HG02798 (cell line): ENCODE results near the gene POLR3H.
A peak's percentile ranks its signal among the peaks of the same experiment; 100 is the strongest.

ENCODE experiments used
- ATAC-seq: cut with Tn5 transposase; IDR thresholded peaks from one replicate; pipeline ENCODE4 v1.9.1; 2021; ENCODE audit warnings: mild to moderate bottlenecking; ENCODE audit not compliant: unreplicated experiment, poor library complexity

POLR3H gene

DNA sequence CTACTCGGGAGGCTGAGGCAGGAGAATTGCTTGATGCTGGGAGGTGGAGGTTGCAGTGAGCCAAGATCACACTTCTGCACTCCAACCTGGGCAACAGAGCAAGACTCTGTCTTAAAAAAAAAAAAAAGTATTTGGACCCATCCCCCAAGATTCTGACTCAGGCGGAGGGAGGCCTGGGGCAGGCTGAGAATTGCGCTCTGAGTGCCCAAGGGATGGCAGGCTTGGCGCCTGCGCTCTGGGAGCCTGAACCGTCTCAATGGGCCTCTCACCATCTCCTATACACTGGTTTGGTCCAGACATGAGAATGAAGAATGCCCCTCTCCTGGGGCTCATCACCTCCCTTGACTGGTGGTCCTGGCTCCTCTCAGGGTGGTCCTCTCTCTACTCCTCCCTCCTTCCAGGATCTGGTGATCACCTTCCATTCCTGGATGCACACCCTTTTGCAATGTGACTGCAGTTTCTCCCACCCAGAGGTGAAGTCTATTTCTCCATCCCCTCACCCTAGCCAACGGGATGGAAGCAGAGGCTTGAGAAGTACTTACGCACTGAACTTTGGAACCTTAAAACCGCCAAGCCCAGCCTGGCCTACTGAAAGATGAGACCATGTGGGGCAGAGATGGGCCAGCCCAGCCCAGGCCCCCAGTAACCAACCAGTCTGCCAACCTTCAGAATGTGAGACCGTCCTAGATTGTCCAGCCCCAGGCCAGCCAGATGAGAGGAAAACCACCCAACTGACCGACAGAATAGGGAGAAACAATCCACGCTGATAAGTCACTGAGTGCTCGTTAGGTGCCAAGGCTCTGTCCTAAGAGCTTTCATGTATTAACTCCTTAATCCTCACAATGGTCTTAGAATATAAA, 4.9 kb downstream of the POLR3H start:
- ATAC-seq, result no peak

DNA sequence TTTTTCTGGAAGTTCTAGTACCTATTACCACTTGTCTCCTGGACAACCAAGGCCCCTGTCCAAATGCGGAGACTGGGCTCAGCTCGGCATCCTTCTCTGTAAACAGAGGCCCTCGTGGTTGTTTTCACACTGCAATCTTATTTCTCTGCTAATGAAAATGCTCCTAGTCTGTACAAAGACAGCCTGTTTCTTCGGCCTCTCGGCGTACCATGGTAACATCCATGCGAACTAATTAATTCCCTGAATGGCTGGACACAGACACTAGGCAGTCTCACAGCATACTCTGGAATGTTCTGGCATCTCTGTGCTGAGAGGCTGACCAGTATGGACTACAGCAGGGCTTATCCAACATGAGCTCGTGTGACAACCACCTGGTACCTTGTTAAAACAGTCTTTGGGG, 5.7 kb downstream of the POLR3H start:
- no peak for ATAC-seq

DNA sequence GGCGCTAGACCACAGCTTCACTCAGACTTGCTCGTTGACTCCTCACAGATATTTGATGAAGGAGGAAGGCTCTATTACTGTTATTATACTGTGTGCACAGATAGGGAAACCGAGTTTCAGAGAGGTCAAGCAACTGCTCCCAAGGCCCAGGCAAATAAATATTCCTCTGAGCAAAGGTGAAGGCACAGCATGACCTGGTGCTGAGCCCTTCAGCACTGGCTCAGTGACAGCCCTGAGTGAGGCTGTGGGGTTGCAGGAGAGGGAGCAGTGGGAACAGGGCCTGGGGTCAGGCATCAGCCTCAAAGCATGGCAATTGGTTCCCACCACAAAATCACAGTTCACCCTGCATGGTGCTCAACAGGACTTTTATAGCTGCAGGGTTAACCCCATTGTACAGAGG, 7.1 kb downstream of the POLR3H start:
- no peak for ATAC-seq

DNA sequence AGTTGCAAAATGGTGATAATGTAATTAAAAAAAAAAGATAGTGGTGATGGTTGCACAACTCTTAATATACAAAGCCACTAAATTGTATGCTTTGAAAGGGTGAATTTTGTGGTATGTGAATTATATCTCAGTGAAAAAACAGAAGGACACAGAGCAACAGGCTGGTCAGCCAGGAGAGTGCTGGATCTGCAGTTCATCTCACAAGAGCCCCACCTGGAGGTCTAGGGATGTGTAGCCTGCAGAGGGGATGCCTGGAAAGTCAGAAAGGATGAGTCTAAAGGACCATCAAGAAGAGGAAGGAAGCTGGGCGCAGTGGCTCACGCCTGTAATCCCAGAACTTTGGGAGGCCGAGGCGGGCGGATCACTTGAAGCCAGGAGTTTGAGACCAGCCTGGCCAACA, 9.0 kb downstream of the POLR3H start:
- no peak for ATAC-seq

DNA sequence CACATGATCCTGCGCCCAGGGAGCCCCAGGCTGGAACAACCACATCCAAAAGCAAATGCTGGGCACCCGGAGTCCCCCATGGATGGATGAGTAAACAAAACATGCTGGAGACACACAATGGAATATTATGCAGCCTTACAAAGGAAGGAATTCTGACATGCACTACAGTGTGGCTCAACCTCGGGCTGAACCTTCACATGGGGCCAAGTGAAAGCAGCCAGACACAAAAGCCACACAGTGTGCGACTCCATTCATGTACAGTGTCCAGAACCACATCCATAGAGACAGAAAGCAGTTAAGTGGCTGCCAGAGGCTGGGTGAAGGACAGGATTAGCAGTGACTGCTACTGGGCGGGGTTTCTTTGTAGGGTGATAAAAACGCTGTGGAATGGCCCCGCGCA, 10.1 kb downstream of the POLR3H start:
- ATAC-seq, result no peak

DNA sequence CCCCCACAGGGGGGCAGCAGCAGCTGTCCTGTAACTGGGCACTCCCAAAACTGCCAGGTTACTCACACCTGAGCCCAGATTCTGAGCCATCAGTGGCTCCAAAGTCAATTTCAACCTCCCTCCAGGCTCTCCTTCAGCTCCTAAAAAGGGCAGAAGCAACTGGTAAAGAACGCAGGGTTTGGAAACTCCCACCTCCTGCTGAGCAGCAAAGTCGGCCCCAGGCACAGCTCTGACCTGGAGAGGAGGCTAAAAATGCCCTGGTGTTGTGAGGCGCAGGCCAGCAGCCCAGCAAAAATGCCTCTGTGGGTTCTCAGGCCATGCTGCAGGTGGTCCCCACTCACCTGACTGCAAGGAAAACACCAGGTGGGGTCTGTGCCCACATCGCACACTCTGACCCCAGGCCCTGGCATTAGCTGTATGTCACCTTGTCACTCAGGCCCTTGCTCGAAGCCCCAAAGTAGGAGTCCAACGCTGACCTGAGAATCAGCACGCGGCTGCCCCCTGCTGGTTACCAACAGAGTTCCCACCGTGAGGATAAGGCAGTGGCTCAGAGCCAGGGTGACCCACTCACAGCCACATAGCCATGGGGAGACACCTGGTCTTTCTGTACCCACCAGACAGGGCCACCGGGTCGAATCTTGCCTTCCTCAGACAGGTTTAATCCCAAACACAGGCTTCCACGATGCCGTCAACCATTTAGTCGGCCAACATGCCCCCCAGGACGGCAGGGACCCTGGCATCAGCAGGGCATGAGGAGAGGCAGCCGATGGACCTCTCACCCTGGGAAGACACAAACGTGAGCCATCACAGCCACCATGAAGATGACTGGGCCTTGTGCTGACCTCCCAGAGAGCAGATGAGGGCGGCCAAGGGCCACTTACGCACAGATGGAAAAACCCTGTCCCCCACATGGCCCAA, 11.1 kb downstream of the POLR3H start:
- peak; percentile 60 for ATAC-seq

DNA sequence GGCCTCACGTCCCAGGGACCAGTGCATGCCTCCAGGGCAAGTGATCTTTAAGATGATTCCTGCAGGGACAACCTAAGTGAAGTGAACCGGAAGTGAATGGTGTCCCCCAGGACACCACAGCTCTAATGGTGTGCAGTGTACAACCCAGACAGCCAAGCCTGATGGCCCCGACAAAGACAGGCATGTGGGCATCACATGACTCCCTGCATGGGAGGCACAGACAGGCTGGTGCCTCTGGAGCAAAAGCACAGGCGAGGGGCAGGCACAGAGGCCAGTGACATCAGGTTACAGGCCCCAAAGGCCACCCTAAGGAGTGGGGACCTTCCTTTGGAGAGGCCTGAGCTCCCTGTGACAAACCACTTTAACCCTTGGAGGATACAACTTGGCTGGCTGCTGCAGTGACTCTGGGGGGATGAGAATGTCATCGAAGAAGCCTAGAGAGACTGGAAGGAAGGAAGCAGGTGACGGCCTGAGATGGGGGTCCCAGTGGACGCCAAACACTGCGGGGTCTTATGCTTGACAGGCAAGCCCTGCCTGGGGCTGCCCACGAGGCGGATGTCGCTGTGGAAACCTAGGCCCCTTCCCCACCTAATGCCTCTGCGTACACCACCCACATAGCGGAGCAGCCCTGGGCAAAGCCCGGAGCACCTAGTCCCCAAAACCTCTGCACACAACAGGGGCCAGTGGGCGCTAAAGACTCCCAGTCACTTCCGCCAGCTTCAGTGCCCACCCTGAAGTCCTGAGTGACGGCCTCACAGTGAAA, 12.4 kb downstream of the POLR3H start:
- ATAC-seq, result no peak

DNA sequence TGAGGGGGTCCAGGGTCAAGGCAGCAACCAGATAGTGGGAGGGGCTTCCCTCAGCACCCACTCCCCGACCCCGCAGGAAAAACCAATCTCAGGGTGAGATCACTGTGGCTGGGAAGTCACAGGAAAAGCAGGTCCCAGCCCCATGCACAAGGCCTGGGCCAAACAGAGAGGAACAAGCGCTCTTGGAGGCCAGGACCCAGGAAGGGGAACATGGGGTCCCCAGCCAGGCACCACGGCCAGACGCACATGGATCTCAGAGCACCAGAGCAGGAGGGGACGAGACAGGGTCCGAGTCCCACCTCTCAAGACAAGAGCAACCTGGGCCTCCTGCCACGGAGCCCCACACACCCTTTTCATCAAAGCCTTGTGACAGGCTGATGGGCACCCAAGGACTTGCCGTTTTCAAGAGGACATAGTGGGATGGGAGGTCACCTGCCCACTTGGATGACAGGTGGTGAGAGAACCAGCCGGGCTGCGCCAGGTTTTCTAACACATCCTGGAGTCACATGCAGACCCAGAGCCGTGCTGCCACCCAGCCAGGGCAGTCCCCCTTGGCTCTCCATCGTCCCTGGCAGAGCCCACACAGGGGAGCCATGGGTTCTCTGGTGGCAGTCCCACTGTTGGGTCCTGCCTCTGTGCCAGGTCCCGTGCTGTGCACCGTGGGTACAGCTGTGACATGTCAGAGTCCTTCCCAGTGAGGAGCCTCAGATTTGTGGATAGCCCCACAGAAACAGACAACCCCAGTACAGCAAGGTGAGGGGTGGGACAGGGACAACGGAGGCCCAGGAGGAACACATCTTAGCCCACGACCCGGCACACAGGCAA, 13.2 kb downstream of the POLR3H start:
- ATAC-seq, result no peak

DNA sequence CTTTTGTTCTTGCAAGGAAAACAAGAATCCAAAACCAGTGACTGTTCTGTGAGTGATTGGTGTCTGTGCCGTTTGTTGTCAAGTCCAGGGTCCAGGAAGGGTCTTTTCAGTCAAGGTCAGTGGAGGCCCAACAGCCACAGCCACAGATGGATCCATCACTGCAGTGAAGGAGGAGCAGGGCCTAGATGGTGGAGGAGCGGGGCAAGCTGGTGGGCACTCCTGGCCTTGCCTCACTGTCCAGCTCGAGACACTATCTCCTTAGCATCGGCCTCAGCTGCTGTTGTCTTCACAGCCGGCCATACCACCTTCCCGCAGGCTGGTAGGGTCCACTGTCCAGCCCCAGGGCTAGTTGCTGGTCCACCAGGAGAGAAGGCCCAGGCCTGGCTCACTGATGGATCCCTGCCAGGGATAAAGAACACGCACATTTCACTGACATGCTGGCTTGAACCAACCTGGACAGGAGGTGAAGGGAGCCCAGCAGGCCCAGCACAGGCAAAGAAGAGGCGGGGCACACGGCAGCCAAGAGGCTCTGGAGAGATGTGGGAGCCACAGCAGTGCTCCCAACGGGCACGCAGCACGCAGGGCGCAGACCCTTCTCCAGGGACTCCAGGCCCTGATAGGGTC, 15.2 kb downstream of the POLR3H start:
- ATAC-seq, result no peak

DNA sequence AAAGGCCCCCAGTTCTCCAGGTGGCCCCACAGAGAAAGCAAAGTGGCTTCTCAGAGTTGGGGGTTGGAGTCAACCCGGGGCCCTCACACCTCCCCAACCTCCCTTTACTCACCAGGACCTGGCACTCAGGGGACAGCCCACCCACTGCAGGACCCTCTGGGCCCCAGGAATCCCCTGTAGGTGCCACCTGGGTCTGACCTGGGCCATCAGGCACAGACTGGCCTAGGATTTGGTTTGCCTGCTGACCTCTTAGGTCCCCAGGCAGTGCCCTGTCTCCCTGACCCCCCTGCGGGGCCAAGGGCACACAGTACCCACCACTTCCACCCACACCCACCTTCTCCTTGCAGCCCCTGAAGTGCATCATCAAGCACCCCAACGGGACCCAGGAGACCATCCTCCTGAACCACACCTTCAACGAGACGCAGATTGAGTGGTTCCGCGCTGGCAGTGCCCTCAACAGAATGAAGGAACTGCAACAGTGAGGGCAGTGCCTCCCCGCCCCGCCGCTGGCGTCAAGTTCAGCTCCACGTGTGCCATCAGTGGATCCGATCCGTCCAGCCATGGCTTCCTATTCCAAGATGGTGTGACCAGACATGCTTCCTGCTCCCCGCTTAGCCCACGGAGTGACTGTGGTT, 16.0 kb downstream of the POLR3H start:
- no peak for ATAC-seq

DNA sequence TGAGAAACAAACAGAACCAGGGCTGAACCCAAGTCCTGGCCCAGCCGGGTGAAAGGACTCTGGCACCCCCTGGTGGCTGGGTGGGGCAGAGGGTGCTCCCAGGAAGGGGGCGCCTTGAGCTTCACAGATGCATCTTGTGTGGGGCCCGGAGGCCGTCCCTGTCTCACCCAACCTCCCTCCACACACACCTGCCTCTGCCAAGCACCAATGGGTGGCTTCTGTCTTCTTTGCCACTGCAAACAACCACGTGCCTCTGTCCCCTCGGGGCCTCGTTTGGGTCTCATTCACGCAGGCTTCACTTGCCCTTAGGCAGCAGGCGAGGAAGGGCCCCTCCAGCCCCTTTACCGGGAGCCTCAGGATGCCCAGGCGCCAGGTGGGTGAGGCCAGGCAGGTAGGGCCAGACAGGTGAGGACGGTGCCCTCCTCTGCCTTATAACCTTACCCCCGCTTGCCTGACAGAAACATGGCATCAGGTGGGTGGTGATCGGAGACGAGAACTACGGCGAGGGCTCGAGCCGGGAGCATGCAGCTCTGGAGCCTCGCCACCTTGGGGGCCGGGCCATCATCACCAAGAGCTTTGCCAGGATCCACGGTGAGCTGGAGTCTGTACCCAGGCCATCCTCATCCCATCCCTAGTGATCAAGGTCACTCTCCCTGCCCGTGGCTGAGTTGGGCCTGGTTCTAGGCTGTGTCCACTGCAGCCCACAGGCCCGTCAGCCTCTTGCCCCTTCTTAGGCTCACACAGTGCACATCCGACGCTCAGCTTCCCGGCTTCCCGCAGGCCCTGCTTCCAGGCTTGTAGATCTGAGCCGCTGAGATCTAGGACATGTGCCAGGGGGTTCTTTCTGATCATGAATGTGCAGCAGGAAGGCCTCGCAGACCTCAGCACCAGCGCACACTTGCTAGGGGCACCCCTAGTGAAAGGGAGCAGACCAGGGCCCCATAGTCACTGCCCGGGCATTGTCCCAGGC, 17.2 kb downstream of the POLR3H start:
- no peak for ATAC-seq

DNA sequence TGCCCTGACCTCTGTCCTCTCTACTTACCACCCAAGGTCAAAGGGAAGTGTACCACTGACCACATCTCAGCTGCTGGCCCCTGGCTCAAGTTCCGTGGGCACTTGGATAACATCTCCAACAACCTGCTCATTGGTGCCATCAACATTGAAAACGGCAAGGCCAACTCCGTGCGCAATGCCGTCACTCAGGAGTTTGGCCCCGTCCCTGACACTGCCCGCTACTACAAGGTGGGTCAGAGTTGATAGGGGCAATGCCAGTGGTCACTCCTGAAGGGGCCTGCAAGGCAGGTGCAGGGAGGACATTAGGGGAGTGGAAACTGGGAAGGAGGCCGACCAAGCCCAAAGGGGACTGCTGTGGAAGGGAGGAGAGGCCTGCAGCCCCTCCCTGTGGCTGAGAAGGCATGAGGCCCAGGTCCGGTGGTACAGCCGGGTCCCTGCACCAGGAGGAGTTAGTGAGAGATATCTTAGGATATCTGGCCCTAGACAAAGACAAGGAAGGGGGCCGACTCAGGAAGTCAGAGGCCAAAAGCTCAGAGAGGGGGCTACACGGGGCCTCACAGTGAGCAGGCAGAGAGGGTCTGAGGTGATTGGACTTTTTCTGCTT, 17.9 kb downstream of the POLR3H start:
- no peak for ATAC-seq

DNA sequence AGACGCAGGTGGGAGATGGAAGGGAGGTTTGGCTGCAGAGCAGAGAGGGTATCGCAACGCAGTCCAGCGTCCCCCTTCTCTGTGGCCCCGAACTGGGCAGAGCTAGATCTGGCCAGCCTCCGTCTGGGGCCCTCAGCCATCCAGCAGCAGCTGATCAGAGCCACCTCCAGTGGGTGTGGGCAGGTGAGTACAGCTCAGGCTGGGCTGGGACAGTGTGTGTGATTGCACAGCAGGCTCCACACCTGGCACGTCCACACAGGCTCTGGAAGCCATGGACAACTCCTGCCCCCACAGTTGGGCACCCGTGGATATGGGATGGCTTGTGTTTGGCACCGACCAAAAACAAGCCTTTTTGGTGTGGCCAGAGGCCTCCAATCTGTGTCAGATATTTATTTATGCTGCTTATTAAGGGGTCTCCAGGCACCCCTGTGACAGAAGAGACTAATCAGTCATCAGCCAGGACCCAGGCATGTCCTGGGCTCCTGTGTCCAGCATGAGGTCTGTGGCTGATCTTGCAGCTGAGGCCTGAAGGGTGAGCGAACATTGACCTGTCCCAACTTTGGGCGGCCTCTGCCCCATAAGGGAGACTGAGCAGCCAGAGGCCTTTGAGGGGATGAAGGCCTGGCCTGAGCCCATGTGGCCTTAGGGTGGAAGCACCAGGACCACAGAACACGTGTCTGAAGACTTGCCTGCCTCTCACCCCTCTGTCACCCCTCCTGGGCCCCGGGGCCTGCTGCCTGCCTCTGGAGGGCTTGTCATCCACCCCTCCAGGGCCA, 18.6 kb downstream of the POLR3H start:
- ATAC-seq, result no peak

DNA sequence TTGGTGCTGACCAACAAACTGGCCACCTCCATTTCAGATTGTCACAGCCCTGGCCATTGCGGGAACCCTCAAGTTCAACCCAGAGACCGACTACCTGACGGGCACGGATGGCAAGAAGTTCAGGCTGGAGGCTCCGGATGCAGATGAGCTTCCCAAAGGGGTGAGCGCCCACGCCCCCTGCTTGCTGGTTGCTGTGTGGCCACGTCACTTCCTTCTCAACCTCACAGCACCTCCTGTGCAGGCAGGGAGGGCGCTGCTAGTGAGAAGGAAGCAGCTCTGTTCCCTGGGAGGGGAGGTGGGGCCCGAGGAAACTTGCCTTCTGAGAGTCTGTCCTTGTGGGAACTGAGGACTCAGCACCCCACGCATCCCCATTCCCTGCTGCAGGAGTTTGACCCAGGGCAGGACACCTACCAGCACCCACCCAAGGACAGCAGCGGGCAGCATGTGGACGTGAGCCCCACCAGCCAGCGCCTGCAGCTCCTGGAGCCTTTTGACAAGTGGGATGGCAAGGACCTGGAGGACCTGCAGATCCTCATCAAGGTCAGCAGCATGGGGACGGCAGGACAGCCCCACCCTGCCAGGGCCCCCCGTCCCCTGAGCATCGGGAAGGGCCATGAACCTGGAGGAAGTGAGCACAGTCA, 19.3 kb downstream of the POLR3H start:
- no peak for ATAC-seq

DNA sequence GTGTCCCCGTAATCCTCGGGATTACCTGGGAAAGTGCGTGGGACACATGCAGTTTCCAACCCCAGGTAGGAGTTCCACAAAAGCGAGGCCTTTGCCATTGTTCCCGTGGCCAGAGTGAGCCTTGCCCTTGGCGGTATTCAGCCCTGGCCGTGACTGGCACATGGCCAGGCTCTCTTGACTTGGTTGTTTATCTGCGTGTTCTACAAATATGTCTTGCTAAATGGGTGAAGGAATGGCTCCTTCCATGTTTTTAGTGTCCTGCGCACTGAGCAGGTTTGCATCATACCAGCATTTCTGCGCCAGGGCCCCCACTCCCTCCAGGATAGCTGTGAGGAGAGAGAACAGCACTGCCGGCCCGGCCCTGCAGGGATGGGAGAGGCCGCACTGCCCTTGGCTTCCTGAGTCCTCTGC, 20.0 kb downstream of the POLR3H start:
- ATAC-seq, result no peak
